Measurements from ENCODE around the gene DHRS7B. TPM values are rescaled to one million over a fixed set of nuclear protein-coding genes. Genes with fewer than 3 reads are reported as not detected.
"Not testable (repeated sequence)": the region's sequence is repeated elsewhere in the genome, so short reads cannot be mapped to it uniquely, and the experiment has no call there.

DHRS7B gene
- total RNA-seq = 10 to 100 TPM; 30.5 to 44.5 TPM

DNA sequence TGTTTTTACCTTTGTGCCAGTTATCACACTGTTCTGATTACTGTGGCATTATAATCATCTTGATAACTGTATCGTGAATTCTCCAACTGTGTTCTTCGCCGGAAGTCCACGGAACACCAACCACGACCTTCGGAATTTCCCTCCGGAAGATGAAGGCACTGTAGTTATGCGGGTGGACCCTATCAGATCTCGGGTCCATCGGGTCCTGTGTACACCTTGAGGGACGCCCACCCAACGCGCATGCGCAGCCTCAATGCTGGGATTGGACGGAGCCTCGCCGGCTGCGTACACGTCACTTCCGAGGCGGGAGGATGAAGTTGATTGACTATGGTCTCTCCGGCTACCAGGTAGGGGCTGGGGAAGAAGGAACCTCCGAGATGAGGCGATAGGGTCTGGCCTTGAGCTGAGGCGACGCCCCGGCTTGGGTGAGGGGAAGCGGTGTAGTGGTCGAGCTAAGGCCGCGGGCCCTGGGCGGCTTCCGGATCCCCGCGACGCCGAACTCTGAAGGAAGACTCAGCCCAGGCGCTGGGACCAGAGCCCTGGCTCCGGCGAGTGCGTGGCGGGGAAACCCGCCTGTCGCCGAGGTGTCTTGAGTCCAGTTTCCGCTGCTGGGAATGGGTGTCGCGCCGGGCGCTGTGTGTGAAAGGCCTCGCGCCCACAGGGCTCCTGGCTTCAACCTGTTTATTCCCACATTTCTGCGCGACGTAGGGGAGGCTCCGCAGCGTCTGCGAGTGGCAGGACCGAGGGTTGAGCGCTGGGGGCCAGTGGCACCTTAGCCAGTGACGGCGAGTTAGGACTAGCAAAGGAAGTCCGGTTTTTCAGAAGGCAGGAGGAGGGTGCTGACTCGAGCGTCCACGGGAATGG lies at the start of gene DHRS7B:
Gene DHRS7B, plus strand, starts transcription at position 320 of the 864 bp plus-strand sequence. Its CDS starts 8 bp downstream, at position 328.
- Histone ChIP-seq H3K27me3 (replicated peaks; ENCODE audit: insufficient read depth) (no peaks in the 10 kb centered on the region), H3K36me3 (no peaks in the 10 kb centered on the region), H3K9me3 (no peaks in the 10 kb centered on the region), H3K4me3 (peak within 1 kb of the TSS; percentile 81), H3K27ac (peak within 1 kb of the TSS; percentile 83 to 89), H3K4me1 (ENCODE audit: control insufficient read depth in 1 of 2, low read depth in 2 of 2) (peaks cover 0 to 15% of the 10 kb centered on the region in 2 donors)
- DNase-seq (ENCODE audit: low spot score) (peak; percentile 84), ATAC-seq (ENCODE audit: insufficient number of reproducible peaks, low FRiP score, low read depth) (peak; percentile 89)
- TF ChIP-seq CTCF (IDR thresholded peaks at IDR 0.05) = no peak

- DNase-seq (ENCODE audit: low spot score) = no peak
- H3K9me3 ChIP-seq = no peaks in the 10 kb centered on the region
- H3K4me1 ChIP-seq (ENCODE audit: control insufficient read depth in 1 of 2, low read depth in 2 of 2) = peaks cover 0 to 8% of the 10 kb centered on the region in 2 donors
- H3K4me3 ChIP-seq = no peak overlapping the region
- H3K27me3 ChIP-seq (replicated peaks; ENCODE audit: insufficient read depth) = no peaks in the 10 kb centered on the region
- no peak overlapping the region for H3K27ac ChIP-seq
- H3K36me3 ChIP-seq = no peaks in the 10 kb centered on the region
- ATAC-seq (ENCODE audit: insufficient number of reproducible peaks, low FRiP score, low read depth) = no peak
- no peak for TF ChIP-seq CTCF (IDR thresholded peaks at IDR 0.05)
Observed at GRCh38 chr17:21077281-21077680, 49.5 kb upstream of the DHRS7B start.

- no peaks in the 10 kb centered on the region for H3K36me3 ChIP-seq
- no peak for DNase-seq (ENCODE audit: low spot score)
- no peak overlapping the region for H3K4me3 ChIP-seq
- TF ChIP-seq CTCF (IDR thresholded peaks at IDR 0.05) = no peak
- H3K4me1 ChIP-seq (ENCODE audit: control insufficient read depth in 1 of 2, low read depth in 2 of 2) = peaks cover 0 to 8% of the 10 kb centered on the region in 2 donors
- H3K27ac ChIP-seq = no peak overlapping the region
- no peak for ATAC-seq (ENCODE audit: insufficient number of reproducible peaks, low FRiP score, low read depth)
- no peaks in the 10 kb centered on the region for H3K9me3 ChIP-seq
- no peaks in the 10 kb centered on the region for H3K27me3 ChIP-seq (replicated peaks; ENCODE audit: insufficient read depth)
Observed at GRCh38 chr17:21078016-21078780, 48.6 kb upstream of the DHRS7B start.

DNA sequence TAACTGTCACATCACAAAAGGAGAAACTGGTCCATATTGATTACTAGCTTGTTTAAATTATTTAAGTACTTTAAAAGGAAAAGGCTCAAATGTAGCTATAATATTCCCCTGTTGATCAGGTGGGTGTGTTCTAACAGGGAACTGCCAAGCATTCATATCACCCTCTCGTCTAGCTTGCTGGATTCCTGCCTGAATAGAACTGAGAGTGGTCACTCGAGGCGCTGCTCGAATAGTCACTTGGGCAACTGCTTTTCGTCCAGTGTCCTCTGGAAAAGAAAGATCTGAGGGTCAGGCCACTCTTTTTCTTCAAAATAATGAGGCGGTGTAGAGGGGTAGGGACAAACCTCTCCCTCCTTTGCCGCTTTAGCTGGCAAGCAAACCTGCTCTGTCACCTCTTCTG lies 47.6 kb upstream of the DHRS7B start:
- TF ChIP-seq CTCF (IDR thresholded peaks at IDR 0.05) = no peak
- no peaks in the 10 kb centered on the region for H3K36me3 ChIP-seq
- H3K27ac ChIP-seq = no peak overlapping the region
- ATAC-seq (ENCODE audit: insufficient number of reproducible peaks, low FRiP score, low read depth) (no peak), DNase-seq (ENCODE audit: low spot score) (no peak)
- no peaks in the 10 kb centered on the region for H3K27me3 ChIP-seq (replicated peaks; ENCODE audit: insufficient read depth)
- no peak overlapping the region for H3K4me3 ChIP-seq
- peaks cover 0 to 8% of the 10 kb centered on the region in 2 donors for H3K4me1 ChIP-seq (ENCODE audit: control insufficient read depth in 1 of 2, low read depth in 2 of 2)
- H3K9me3 ChIP-seq = no peaks in the 10 kb centered on the region

DNA sequence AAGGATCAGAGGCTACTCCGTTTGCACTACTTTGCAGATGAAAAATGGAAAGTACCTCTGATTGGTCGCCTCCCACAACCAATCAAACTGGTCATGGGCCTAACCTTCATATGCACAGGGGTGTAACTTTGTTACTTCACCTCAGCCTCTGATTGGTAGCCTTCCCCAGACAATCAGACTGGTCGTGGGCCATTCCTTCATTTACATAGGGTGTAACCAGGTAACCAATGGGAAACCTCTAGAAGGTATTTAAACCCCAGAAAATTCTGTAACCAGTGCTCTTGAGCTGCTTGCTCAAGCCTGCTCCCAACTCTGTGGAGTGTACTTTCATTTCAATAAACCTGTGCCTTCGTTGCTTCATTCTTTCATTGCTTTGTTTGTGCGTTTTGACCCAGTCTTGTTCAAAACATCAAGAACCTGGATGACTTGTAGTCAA lies 44.7 kb upstream of the DHRS7B start:
- TF ChIP-seq CTCF (IDR thresholded peaks at IDR 0.05) = no peak
- DNase-seq (ENCODE audit: low spot score) = no peak
- ATAC-seq (ENCODE audit: insufficient number of reproducible peaks, low FRiP score, low read depth) = no peak
- Histone ChIP-seq H3K4me1 (ENCODE audit: control insufficient read depth in 1 of 2, low read depth in 2 of 2) (peaks cover 0 to 8% of the 10 kb centered on the region in 2 donors), H3K27ac (no peak overlapping the region), H3K4me3 (no peak overlapping the region), H3K9me3 (no peaks in the 10 kb centered on the region), H3K27me3 (replicated peaks; ENCODE audit: insufficient read depth) (no peaks in the 10 kb centered on the region), H3K36me3 (no peaks in the 10 kb centered on the region)

DNA sequence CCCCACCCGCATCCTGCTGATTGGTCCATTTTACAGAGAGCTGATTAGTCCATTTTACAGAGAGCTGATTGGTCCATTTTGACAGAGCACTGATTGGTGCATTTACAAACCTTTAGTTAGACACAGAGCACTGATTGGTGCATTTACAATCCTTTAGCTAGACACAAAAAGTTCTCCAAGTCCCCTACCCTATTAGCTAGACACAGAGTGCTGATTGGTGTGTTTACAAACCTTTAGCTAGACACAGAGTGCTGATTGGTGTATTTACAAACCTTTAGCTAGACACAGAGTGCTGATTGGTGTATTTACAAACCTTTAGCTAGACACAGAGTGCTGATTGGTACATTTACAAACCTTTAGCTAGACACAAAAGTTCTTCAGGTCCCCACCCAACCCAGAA lies 41.5 kb upstream of the DHRS7B start:
- not testable (repeated sequence) for H3K4me1 ChIP-seq (ENCODE audit: control insufficient read depth in 1 of 2, low read depth in 2 of 2); H3K36me3 ChIP-seq; H3K4me3 ChIP-seq; H3K27ac ChIP-seq; H3K9me3 ChIP-seq; ATAC-seq (ENCODE audit: insufficient number of reproducible peaks, low FRiP score, low read depth); DNase-seq (ENCODE audit: low spot score); H3K27me3 ChIP-seq (replicated peaks; ENCODE audit: insufficient read depth)

All from thoracic aorta (tissue), 2 donors.